Measurements from ENCODE around the gene FAM13C. TPM values are rescaled to one million over a fixed set of nuclear protein-coding genes. Genes with fewer than 3 reads are reported as not detected.

The FAM13C gene
- total and polyA plus RNA-seq, 2 of the 4 experiments (the other 2 are of a cell fraction): 1.6 to 2.9 TPM

DNA sequence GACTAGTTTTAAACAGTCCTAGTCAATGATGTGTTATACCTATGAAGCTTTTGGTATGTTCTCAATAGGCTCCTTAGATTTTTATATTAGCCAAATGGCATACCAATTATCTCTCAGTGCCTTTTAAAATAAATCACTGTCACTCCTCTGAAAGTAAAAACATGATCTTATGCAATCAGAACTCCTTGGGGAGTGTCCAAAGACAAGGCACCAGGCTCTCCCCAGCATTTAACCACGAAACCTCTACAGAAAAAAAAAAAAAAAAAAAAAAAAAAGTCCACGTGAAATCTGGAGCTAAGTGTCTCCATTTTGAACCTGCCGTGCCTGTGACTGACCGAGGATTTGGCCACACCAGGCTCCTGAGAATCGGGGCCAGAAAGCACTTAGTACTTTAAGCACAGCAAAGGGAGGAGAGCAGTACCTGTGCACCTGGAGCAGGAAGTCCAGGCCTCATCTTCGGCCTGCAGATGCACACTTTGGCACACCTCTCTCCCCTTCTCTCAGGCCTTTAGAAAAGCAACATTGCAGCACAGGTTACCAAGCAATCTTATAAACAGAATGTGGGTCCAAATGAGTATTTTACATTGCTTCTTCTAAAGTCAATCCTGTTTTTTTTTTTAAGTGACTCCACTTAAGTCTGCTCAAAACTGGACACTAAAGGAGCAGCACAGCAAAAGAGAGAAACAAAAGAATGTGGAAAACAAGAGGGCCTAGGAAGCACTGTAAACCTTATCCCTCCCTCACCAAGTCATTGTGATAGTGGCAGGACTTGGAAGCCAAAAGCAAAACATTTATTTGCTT, 1.5 kb downstream of the FAM13C start:
- BruUV-seq (replicated peaks): no TSS peak
- ChIA-PET CTCF (no interaction called here), POLR2A (ENCODE audit: unreplicated experiment) (interaction anchor here (0.6 kb wide), 1 partner anchor 12 kb away, joined by 3 read pairs; no protein-coding TSS in a partner anchor)
- TF ChIP-seq POLR2A (IDR thresholded peaks at IDR 0.05; ENCODE audit: low read depth, low read length): no peak
- no peak for TF ChIP-seq FOS (IDR thresholded peaks at IDR 0.05; ENCODE audit: low read depth, low read length)
- TF ChIP-seq MXI1 (IDR thresholded peaks at IDR 0.05; ENCODE audit: borderline replicate concordance, low read depth, low read length): no peak
- TF ChIP-seq, protein P1, sequence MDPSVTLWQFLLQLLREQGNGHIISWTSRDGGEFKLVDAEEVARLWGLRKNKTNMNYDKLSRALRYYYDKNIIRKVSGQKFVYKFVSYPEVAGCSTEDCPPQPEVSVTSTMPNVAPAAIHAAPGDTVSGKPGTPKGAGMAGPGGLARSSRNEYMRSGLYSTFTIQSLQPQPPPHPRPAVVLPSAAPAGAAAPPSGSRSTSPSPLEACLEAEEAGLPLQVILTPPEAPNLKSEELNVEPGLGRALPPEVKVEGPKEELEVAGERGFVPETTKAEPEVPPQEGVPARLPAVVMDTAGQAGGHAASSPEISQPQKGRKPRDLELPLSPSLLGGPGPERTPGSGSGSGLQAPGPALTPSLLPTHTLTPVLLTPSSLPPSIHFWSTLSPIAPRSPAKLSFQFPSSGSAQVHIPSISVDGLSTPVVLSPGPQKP (IDR thresholded peaks at IDR 0.05; ENCODE audit: borderline replicate concordance, low read depth, low read length): no peak
- no peak for TF ChIP-seq RCOR1 (IDR thresholded peaks at IDR 0.05; ENCODE audit: insufficient replicate concordance, low read length)
- TF ChIP-seq CEBPB (IDR thresholded peaks at IDR 0.05; ENCODE audit: low read depth, low read length): no peak
- TF ChIP-seq BHLHE40 (IDR thresholded peaks at IDR 0.05; ENCODE audit: low read depth, low read length): no peak
- TF ChIP-seq, protein P2, sequence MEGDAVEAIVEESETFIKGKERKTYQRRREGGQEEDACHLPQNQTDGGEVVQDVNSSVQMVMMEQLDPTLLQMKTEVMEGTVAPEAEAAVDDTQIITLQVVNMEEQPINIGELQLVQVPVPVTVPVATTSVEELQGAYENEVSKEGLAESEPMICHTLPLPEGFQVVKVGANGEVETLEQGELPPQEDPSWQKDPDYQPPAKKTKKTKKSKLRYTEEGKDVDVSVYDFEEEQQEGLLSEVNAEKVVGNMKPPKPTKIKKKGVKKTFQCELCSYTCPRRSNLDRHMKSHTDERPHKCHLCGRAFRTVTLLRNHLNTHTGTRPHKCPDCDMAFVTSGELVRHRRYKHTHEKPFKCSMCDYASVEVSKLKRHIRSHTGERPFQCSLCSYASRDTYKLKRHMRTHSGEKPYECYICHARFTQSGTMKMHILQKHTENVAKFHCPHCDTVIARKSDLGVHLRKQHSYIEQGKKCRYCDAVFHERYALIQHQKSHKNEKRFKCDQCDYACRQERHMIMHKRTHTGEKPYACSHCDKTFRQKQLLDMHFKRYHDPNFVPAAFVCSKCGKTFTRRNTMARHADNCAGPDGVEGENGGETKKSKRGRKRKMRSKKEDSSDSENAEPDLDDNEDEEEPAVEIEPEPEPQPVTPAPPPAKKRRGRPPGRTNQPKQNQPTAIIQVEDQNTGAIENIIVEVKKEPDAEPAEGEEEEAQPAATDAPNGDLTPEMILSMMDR (conservative IDR thresholded peaks at IDR 0.05; ENCODE audit: low read depth, low read length): no peak
- no peak for TF ChIP-seq RAD21 (IDR thresholded peaks at IDR 0.05; ENCODE audit: low read length)
- no peak for TF ChIP-seq SMC3 (IDR thresholded peaks at IDR 0.05; ENCODE audit: low read depth, low read length)
- TF ChIP-seq MAFK (IDR thresholded peaks at IDR 0.05; ENCODE audit: low read depth, low read length): no peak
- TF ChIP-seq MAZ (IDR thresholded peaks at IDR 0.05; ENCODE audit: borderline replicate concordance, low read depth, low read length): no peak
- TF ChIP-seq CHD1 (IDR thresholded peaks at IDR 0.05; ENCODE audit: low read depth, low read length): no peak
- TF ChIP-seq, protein P3, sequence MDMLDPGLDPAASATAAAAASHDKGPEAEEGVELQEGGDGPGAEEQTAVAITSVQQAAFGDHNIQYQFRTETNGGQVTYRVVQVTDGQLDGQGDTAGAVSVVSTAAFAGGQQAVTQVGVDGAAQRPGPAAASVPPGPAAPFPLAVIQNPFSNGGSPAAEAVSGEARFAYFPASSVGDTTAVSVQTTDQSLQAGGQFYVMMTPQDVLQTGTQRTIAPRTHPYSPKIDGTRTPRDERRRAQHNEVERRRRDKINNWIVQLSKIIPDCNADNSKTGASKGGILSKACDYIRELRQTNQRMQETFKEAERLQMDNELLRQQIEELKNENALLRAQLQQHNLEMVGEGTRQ (IDR thresholded peaks at IDR 0.05; ENCODE audit: low read depth, low read length): no peak
- peak overlapping the region; percentile 53; the same call in 1 of the 2 replicates for H2BK20ac ChIP-seq (ENCODE audit: low read depth, low read length)
- no peak overlapping the region for H2BK15ac ChIP-seq (ENCODE audit: low read depth, low read length)
- H4K5ac ChIP-seq (ENCODE audit: low read depth, low read length): peak overlapping the region; percentile 87; the same call in 1 of the 2 replicates
- H3K14ac ChIP-seq (replicated peaks; ENCODE audit: low read depth, low read length): peak overlapping the region; percentile 72
- no peak overlapping the region for H2AK9ac ChIP-seq (replicated peaks; ENCODE audit: low read depth, low read length, poor library complexity)
- H2AK5ac ChIP-seq (ENCODE audit: low read depth, low read length): peak overlapping the region; percentile 56; the same call in 1 of the 2 replicates
- peak overlapping the region; percentile 58; the same call in 1 of the 2 replicates for H3K9ac ChIP-seq (ENCODE audit: low read depth, low read length)
- no peak overlapping the region for H3K4me3 ChIP-seq (ENCODE audit: insufficient read depth, low read depth, low read length)
- peak overlapping the region in 1 of 2 experiments; percentile 75; a peak in 2 of 4 replicates for H4K8ac ChIP-seq (ENCODE audit: low read depth in 2 of 2, low read length in 2 of 2)
- dilution Hi-C loops (cut with HindIII; ENCODE audit: low sequenced_read_pairs, unreplicated experiment) (no loop called here), in situ Hi-C loops (cut with MboI; ENCODE audit: low sequenced_read_pairs) (no loop called here), intact Hi-C loops (cut with micrococcal nuclease) (no loop called here)
- no peaks in the 10 kb centered on the region for H3K36me3 ChIP-seq (ENCODE audit: control insufficient read depth, insufficient read depth, low read length)
- peak overlapping the region; percentile 11; the same call in 1 of the 2 replicates for H2BK120ac ChIP-seq (ENCODE audit: low read depth, low read length)
- H3K9me1 ChIP-seq (ENCODE audit: insufficient read depth, low read length): no peaks in the 10 kb centered on the region
- H3K4me2 ChIP-seq (ENCODE audit: low read depth, low read length): peak overlapping the region; percentile 81
- peak overlapping the region; percentile 35 for H2BK5ac ChIP-seq (ENCODE audit: low read depth, low read length, poor library complexity, severe bottlenecking)
- no peak for DNase-seq
- no peak for ATAC-seq (ENCODE audit: low read depth)
- no peak overlapping the region for H3K4ac ChIP-seq (ENCODE audit: low read depth, low read length)
- WGBS, 2 experiments (ENCODE audit: extremely low coverage in 2 of 2, insufficient read length in 1 of 2): no CpG with 5 or more reads among the region's 6 CpGs
- peaks cover 8% of the 10 kb centered on the region for H3K4me1 ChIP-seq (ENCODE audit: control insufficient read depth, insufficient read depth, low read length)
- peak overlapping the region; percentile 46; the same call in 1 of the 2 replicates for H4K91ac ChIP-seq (ENCODE audit: insufficient read depth, low read depth, low read length)
- no peak overlapping the region for H3K56ac ChIP-seq (ENCODE audit: extremely low read depth, insufficient read depth, low read length)
- H3K23ac ChIP-seq (ENCODE audit: low read depth, low read length): peak overlapping the region; percentile 64; the same call in 1 of the 2 replicates
- H4K20me1 ChIP-seq (ENCODE audit: insufficient read depth, low read length): no peaks in the 10 kb centered on the region
- H2AFZ ChIP-seq (replicated peaks; ENCODE audit: low read length, poor library complexity): peak overlapping the region; percentile 61
- no peak overlapping the region for H3K27ac ChIP-seq (ENCODE audit: insufficient read depth, low read length)
- H3K9me3 ChIP-seq (ENCODE audit: control insufficient read depth, insufficient read depth, low read length): no peaks in the 10 kb centered on the region
- H3K27me3 ChIP-seq (ENCODE audit: control insufficient read depth, insufficient read depth, low read length): no peaks in the 10 kb centered on the region
- 0 out of 4 replicates have a peak, but pooled peaks cover 0 to 5% of the 10 kb centered on the region in 2 experiments for H3K79me1 ChIP-seq (ENCODE audit: low read depth in 1 of 2, low read length in 2 of 2)
- peak overlapping the region; percentile 94 for H3K18ac ChIP-seq (ENCODE audit: low read depth, low read length)
